Natural killer cell (primary cell): ENCODE data around the gene MAP3K15. TPM values are rescaled to one million over a fixed set of nuclear protein-coding genes. Genes with fewer than 3 reads are reported as not detected.

Experiments
- ATAC-seq, 3 donors: fragments of 150-1000 bp in 2 of 3; fragments of 200-7000 bp in 1 of 3; cut with Tn5 transposase; 1 replicate in 1 of 3; 2 replicates in 2 of 3; pipeline ENCODE4 v1.10.0; 2021; ENCODE audit warnings: mild to moderate bottlenecking in 2 of 3, moderate library complexity in 2 of 3
- DNase-seq, 2 donors: peaks; one replicate each; pipeline versions ENCODE4 v3.0.0 to v3.0.0-alpha.2; 2013 to 2021; ENCODE audit warnings: mixed read lengths in 1 of 2
- H3K27ac ChIP-seq: one replicate; pipeline ENCODE4 v1.5.1; 2013; ENCODE audit warnings: mild to moderate bottlenecking, low read length
- H3K27me3 ChIP-seq: one replicate; pipeline ENCODE4 v1.6.1; 2013; ENCODE audit warnings: low read length; ENCODE audit not compliant: control insufficient read depth, insufficient read depth
- H3K36me3 ChIP-seq: one replicate; pipeline ENCODE4 v1.6.1; 2013; ENCODE audit warnings: low read length; ENCODE audit not compliant: control insufficient read depth, insufficient read depth
- H3K4me1 ChIP-seq: one replicate; pipeline ENCODE4 v1.6.1; 2013; ENCODE audit warnings: low read length; ENCODE audit not compliant: control insufficient read depth, insufficient read depth
- H3K4me3 ChIP-seq: one replicate; pipeline ENCODE4 v1.5.1; 2013; ENCODE audit warnings: low read length
- H3K9me3 ChIP-seq: one replicate; pipeline ENCODE4 v1.6.1; 2013; ENCODE audit warnings: low read length; ENCODE audit not compliant: control insufficient read depth, insufficient read depth
- H3K27ac Mint-ChIP-seq, 2 donors: one replicate each; pipeline ENCODE4 v1.8.0; 2022; ENCODE audit warnings: mild to moderate bottlenecking in 2 of 2, mixed read lengths in 2 of 2, moderate library complexity in 1 of 2
- H3K27me3 Mint-ChIP-seq, 2 donors: one replicate each; pipeline ENCODE4 v1.8.0; 2022; ENCODE audit warnings: low read depth in 2 of 2, mixed read lengths in 2 of 2
- H3K36me3 Mint-ChIP-seq: one replicate; pipeline ENCODE4 v1.8.0; 2022; ENCODE audit warnings: mixed read lengths
- H3K4me1 Mint-ChIP-seq, 2 donors: one replicate each; pipeline ENCODE4 v1.8.0; 2022; ENCODE audit warnings: mixed read lengths in 2 of 2
- H3K4me3 Mint-ChIP-seq: one replicate; pipeline ENCODE4 v1.8.0; 2022; ENCODE audit warnings: mild to moderate bottlenecking, moderate library complexity, mixed read lengths
- H3K9me3 Mint-ChIP-seq, 2 donors: one replicate each; pipeline ENCODE4 v1.8.0; 2022; ENCODE audit warnings: mixed read lengths in 2 of 2
- WGBS: methylation state at CpG from one replicate; pipeline ENCODE4 v1.1.7; 2013; ENCODE audit warnings: missing lambda C conversion rate; ENCODE audit not compliant: insufficient coverage; 5-methylcytosine and 5-hydroxymethylcytosine counted together
- intact Hi-C: fragments of 100-400 bp; cut with micrococcal nuclease; formaldehyde crosslinking; loops from one replicate; pipeline ENCODE4 v1.14.2; 2022
- total RNA-seq, 4 donors: library from RNA; stranded (reverse); fragments of 120-200 nt in 1 of 4; gene quantifications; one replicate each; pipeline versions ENCODE4 v1.2.3 to v1.2.4, GENCODE V29; 2013 to 2022
- TF ChIP-seq, protein P1 (sequence below): fragments of 200-600 bp; IDR thresholded peaks from one replicate; pipeline ENCODE4 v1.8.0; 2022; ENCODE audit warnings: antibody characterized with exemption

The MAP3K15 gene
- total RNA-seq, 3 donors from 2014 or later (not counting 1 experiment from before 2014, with no cell fraction given), result 0.18 TPM; not detected in 2

DNA sequence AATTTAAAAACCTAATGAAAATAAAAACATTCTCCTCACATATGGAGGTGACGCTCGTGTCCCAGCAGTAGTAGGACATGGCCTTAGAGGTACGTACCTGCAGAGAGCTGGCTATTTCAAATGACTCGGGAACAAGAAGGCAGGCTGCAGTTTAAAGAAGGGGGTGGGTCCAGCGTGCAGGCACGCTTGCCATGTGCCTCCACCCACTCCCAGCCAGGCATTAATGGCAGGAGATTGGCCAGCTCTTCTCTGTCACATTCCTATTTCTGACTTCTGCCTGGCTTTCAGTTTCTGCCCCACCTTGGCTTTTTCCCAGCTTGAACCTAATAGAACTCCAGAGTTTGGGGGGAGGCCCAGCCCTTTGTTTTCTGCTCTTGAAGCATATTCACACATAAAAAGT, 154.4 kb downstream of the MAP3K15 start:
- Mint-ChIP-seq H3K27me3 (no peaks in the 10 kb centered on the region), H3K4me1 (no peaks in the 10 kb centered on the region), H3K4me3 (no peak overlapping the region), H3K9me3 (no peaks in the 10 kb centered on the region), H3K27ac (no peak overlapping the region), H3K36me3 (no peaks in the 10 kb centered on the region)
- DNase-seq, result no peak
- Histone ChIP-seq H3K4me1 (no peaks in the 10 kb centered on the region), H3K27ac (no peak overlapping the region), H3K4me3 (no peak overlapping the region), H3K9me3 (no peaks in the 10 kb centered on the region), H3K27me3 (no peaks in the 10 kb centered on the region), H3K36me3 (peaks cover 52% of the 10 kb centered on the region)
- 97% methylated on average over 6 of the region's 6 CpGs for WGBS
- intact Hi-C loops, result no loop called here
- TF ChIP-seq, protein P1, sequence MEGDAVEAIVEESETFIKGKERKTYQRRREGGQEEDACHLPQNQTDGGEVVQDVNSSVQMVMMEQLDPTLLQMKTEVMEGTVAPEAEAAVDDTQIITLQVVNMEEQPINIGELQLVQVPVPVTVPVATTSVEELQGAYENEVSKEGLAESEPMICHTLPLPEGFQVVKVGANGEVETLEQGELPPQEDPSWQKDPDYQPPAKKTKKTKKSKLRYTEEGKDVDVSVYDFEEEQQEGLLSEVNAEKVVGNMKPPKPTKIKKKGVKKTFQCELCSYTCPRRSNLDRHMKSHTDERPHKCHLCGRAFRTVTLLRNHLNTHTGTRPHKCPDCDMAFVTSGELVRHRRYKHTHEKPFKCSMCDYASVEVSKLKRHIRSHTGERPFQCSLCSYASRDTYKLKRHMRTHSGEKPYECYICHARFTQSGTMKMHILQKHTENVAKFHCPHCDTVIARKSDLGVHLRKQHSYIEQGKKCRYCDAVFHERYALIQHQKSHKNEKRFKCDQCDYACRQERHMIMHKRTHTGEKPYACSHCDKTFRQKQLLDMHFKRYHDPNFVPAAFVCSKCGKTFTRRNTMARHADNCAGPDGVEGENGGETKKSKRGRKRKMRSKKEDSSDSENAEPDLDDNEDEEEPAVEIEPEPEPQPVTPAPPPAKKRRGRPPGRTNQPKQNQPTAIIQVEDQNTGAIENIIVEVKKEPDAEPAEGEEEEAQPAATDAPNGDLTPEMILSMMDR, result no peak
- ATAC-seq, result no peak

DNA sequence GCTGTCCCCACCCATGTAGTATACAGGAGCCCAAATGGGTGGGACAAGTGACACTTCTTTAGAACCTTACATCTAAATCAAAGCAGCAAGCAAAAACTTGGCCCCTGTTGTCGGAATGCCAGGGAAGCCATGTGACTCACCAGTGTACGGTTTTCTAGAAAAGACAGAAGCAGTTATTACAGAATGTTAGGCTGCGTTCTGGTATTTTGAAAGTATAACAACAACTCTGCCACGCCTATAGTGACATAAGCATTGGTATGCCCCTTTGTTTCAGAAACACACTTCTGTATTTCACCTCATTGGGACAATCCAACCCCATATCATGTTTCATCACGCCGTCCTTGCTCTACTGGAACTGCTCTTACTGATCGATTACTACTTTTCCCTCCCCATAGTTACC, 156.8 kb downstream of the MAP3K15 start:
- H3K27me3 Mint-ChIP-seq, result no peaks in the 10 kb centered on the region
- H3K36me3 ChIP-seq, result peaks cover 66% of the 10 kb centered on the region
- no peak for ATAC-seq

DNA sequence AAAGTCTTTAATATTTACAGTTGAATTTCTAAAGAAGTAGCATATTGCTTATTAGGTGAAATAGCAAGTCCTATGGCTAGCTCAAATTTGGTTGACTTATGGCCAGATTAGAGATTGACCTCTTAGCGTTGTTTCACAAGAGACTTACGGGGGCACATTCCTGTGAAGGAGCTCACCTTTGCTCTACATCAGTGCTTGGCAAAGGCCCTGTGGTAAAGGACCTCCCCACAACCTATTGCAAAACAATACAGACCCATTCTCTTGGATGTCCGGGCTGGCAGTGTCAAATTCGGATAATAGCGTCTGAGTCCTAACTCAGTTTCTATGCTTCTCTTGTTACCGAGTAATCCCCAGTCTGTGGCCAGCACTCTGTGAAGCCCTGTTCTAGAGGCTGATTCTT, 160.7 kb downstream of the MAP3K15 start:
- no peaks in the 10 kb centered on the region for H3K27me3 Mint-ChIP-seq
- H3K4me1 Mint-ChIP-seq, result peaks cover 9 to 18% of the 10 kb centered on the region in 2 donors
- Histone ChIP-seq H3K27me3 (no peaks in the 10 kb centered on the region), H3K9me3 (no peaks in the 10 kb centered on the region), H3K4me3 (no peak overlapping the region), H3K4me1 (peaks cover 28% of the 10 kb centered on the region), H3K36me3 (peaks cover 69% of the 10 kb centered on the region), H3K27ac (no peak overlapping the region)
- no peaks in the 10 kb centered on the region for H3K36me3 Mint-ChIP-seq
- ATAC-seq (no peak), DNase-seq (no peak)
- 97% methylated on average over 6 of the region's 6 CpGs for whole genome bisulfite sequencing
- no peaks in the 10 kb centered on the region for H3K9me3 Mint-ChIP-seq
- intact Hi-C loops, result no loop called here
- TF ChIP-seq, protein P1, result no peak
- H3K27ac Mint-ChIP-seq, result no peak overlapping the region
- no peak overlapping the region for H3K4me3 Mint-ChIP-seq

More for the DNA sequence above, 156.8 kb downstream of the MAP3K15 start:
- no peaks in the 10 kb centered on the region for H3K4me1 ChIP-seq
- DNase-seq, result no peak
- H3K4me1 Mint-ChIP-seq, result no peaks in the 10 kb centered on the region
- no peak overlapping the region for H3K4me3 Mint-ChIP-seq
- intact Hi-C loops, result no loop called here
- H3K4me3 ChIP-seq, result no peak overlapping the region
- no peak overlapping the region for H3K27ac ChIP-seq
- TF ChIP-seq, protein P1, result no peak
- 98% methylated on average over 7 of the region's 7 CpGs for WGBS
- no peak overlapping the region for H3K27ac Mint-ChIP-seq
- no peaks in the 10 kb centered on the region for H3K9me3 ChIP-seq
- H3K27me3 ChIP-seq, result no peaks in the 10 kb centered on the region
- H3K36me3 Mint-ChIP-seq, result no peaks in the 10 kb centered on the region
- no peaks in the 10 kb centered on the region for H3K9me3 Mint-ChIP-seq

DNA sequence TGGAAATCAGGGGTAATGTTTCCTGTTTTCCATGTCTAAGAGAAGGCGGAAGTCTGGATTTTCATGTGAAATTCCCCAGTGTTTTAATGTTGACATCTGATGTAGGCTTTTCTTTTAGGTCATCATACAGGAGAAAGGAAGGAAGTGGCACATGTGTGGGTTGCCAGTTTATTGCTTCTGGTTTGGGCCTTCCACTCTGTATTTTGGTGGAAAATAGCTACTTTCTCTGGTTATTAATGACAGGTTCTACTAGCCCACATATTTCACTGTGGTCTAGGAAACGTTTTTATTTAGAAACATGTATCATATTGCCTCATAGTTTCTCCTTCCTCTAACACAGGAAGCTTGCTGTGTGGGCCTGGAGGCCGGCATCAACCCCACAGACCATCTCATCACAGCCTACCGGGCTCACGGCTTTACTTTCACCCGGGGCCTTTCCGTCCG, 164.3 kb downstream of the MAP3K15 start:
- ATAC-seq (peak; percentile 92), DNase-seq (peak; percentile 30 to 36)
- Histone ChIP-seq H3K27ac (peak overlapping the region; percentile 93), H3K4me1 (peaks cover 28% of the 10 kb centered on the region), H3K9me3 (no peaks in the 10 kb centered on the region), H3K27me3 (no peaks in the 10 kb centered on the region), H3K36me3 (peaks cover 35% of the 10 kb centered on the region), H3K4me3 (no peak overlapping the region)
- no peaks in the 10 kb centered on the region for H3K9me3 Mint-ChIP-seq
- H3K4me1 Mint-ChIP-seq, result peaks cover 9 to 29% of the 10 kb centered on the region in 2 donors
- peak overlapping the region; percentile 40 for H3K4me3 Mint-ChIP-seq
- H3K27ac Mint-ChIP-seq, result peak overlapping the region; percentile 79 to 91
- intact Hi-C loops, result no loop called here
- no peaks in the 10 kb centered on the region for H3K27me3 Mint-ChIP-seq
- TF ChIP-seq, protein P1, result no peak
- whole genome bisulfite sequencing, result 27% methylated on average over 2 of the region's 8 CpGs
- H3K36me3 Mint-ChIP-seq, result no peaks in the 10 kb centered on the region
